Measurements from ENCODE around the gene GIGYF2. TPM values are rescaled to one million over a fixed set of nuclear protein-coding genes. Genes with fewer than 3 reads are reported as not detected.

GIGYF2 gene
- polyA plus RNA-seq, 1 donor = 63.4 TPM

GRCh38 chr2:232800166-232800565 is 103.0 kb downstream of the GIGYF2 start:
- no peaks in the 10 kb centered on the region for H3K4me1 ChIP-seq (ENCODE audit: control insufficient read depth, insufficient read depth, low read length)
- no peaks in the 10 kb centered on the region for H3K9me3 ChIP-seq (ENCODE audit: control insufficient read depth, low read depth, low read length)
- H3K36me3 ChIP-seq (ENCODE audit: control insufficient read depth, insufficient read depth, low read length) = peaks cover 36% of the 10 kb centered on the region
- WGBS (ENCODE audit: insufficient coverage, low lambda C conversion rate) = 83% methylated on average over 2 of the region's 2 CpGs
- H3K27me3 ChIP-seq (ENCODE audit: control insufficient read depth, insufficient read depth, low read length) = no peaks in the 10 kb centered on the region
- H3K4me3 ChIP-seq (ENCODE audit: low read length) = no peak overlapping the region
- no peak overlapping the region for H3K27ac ChIP-seq (ENCODE audit: low read length)
- no peak for DNase-seq

- WGBS (ENCODE audit: insufficient coverage, low lambda C conversion rate) = 100% methylated on average over 1 of the region's 3 CpGs
- H3K36me3 ChIP-seq (ENCODE audit: control insufficient read depth, insufficient read depth, low read length) = peaks cover 29% of the 10 kb centered on the region
- no peaks in the 10 kb centered on the region for H3K4me1 ChIP-seq (ENCODE audit: control insufficient read depth, insufficient read depth, low read length)
- no peak for DNase-seq
- H3K27ac ChIP-seq (ENCODE audit: low read length) = no peak overlapping the region
- H3K9me3 ChIP-seq (ENCODE audit: control insufficient read depth, low read depth, low read length) = no peaks in the 10 kb centered on the region
- H3K27me3 ChIP-seq (ENCODE audit: control insufficient read depth, insufficient read depth, low read length) = no peaks in the 10 kb centered on the region
- no peak overlapping the region for H3K4me3 ChIP-seq (ENCODE audit: low read length)
These were observed 105.0 kb downstream of the GIGYF2 start for GRCh38 chr2:232802091-232802490.

- H3K9me3 ChIP-seq (ENCODE audit: control insufficient read depth, low read depth, low read length) = no peaks in the 10 kb centered on the region
- DNase-seq = no peak
- no peaks in the 10 kb centered on the region for H3K4me1 ChIP-seq (ENCODE audit: control insufficient read depth, insufficient read depth, low read length)
- no peak overlapping the region for H3K27ac ChIP-seq (ENCODE audit: low read length)
- H3K27me3 ChIP-seq (ENCODE audit: control insufficient read depth, insufficient read depth, low read length) = no peaks in the 10 kb centered on the region
- H3K4me3 ChIP-seq (ENCODE audit: low read length) = no peak overlapping the region
- no CpG with 5 or more reads among the region's 5 CpGs for WGBS (ENCODE audit: insufficient coverage, low lambda C conversion rate)
- peaks cover 66% of the 10 kb centered on the region for H3K36me3 ChIP-seq (ENCODE audit: control insufficient read depth, insufficient read depth, low read length)
These were observed 112.4 kb downstream of the GIGYF2 start for GRCh38 chr2:232809349-232810124.

GRCh38 chr2:232810444-232810843 is 113.3 kb downstream of the GIGYF2 start:
- Histone ChIP-seq H3K9me3 (ENCODE audit: control insufficient read depth, low read depth, low read length) (no peaks in the 10 kb centered on the region), H3K27ac (ENCODE audit: low read length) (no peak overlapping the region), H3K27me3 (ENCODE audit: control insufficient read depth, insufficient read depth, low read length) (no peaks in the 10 kb centered on the region), H3K36me3 (ENCODE audit: control insufficient read depth, insufficient read depth, low read length) (peaks cover 75% of the 10 kb centered on the region), H3K4me3 (ENCODE audit: low read length) (no peak overlapping the region), H3K4me1 (ENCODE audit: control insufficient read depth, insufficient read depth, low read length) (no peaks in the 10 kb centered on the region)
- WGBS (ENCODE audit: insufficient coverage, low lambda C conversion rate) = 100% methylated on average over 1 of the region's 1 CpG
- no peak for DNase-seq

- WGBS (ENCODE audit: insufficient coverage, low lambda C conversion rate) = no CpG with 5 or more reads among the region's 3 CpGs
- DNase-seq = no peak
- Histone ChIP-seq H3K9me3 (ENCODE audit: control insufficient read depth, low read depth, low read length) (no peaks in the 10 kb centered on the region), H3K27me3 (ENCODE audit: control insufficient read depth, insufficient read depth, low read length) (no peaks in the 10 kb centered on the region), H3K4me1 (ENCODE audit: control insufficient read depth, insufficient read depth, low read length) (no peaks in the 10 kb centered on the region), H3K36me3 (ENCODE audit: control insufficient read depth, insufficient read depth, low read length) (peaks cover 72% of the 10 kb centered on the region), H3K27ac (ENCODE audit: low read length) (no peak overlapping the region), H3K4me3 (ENCODE audit: low read length) (no peak overlapping the region)
These were observed 118.4 kb downstream of the GIGYF2 start for GRCh38 chr2:232815569-232815968.

DNA sequence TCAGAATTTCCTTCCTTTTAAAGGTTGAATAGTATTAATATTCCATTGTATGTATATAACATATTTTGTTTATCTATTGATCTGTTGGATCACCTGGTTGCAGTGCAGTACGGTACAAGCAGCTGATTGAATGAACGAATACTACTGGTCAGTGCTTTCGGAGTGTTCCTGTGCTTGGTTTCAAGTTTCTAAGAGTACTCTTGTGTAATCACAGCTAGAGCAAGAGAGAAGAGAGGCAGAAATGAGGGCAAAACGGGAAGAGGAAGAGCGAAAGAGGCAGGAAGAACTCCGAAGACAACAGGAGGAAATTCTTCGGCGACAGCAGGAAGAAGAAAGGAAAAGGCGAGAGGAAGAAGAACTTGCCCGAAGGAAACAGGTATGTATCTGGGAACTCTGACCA is 119.5 kb downstream of the GIGYF2 start:
- H3K36me3 ChIP-seq (ENCODE audit: control insufficient read depth, insufficient read depth, low read length) = peaks cover 70% of the 10 kb centered on the region
- WGBS (ENCODE audit: insufficient coverage, low lambda C conversion rate) = 89% methylated on average over 6 of the region's 10 CpGs
- H3K9me3 ChIP-seq (ENCODE audit: control insufficient read depth, low read depth, low read length) = no peaks in the 10 kb centered on the region
- no peak for DNase-seq
- H3K27ac ChIP-seq (ENCODE audit: low read length) = no peak overlapping the region
- no peak overlapping the region for H3K4me3 ChIP-seq (ENCODE audit: low read length)
- no peaks in the 10 kb centered on the region for H3K4me1 ChIP-seq (ENCODE audit: control insufficient read depth, insufficient read depth, low read length)
- H3K27me3 ChIP-seq (ENCODE audit: control insufficient read depth, insufficient read depth, low read length) = no peaks in the 10 kb centered on the region

GRCh38 chr2:232817756-232818155 is 120.6 kb downstream of the GIGYF2 start:
- H3K9me3 ChIP-seq (ENCODE audit: control insufficient read depth, low read depth, low read length) = no peaks in the 10 kb centered on the region
- no peak overlapping the region for H3K4me3 ChIP-seq (ENCODE audit: low read length)
- no peak for DNase-seq
- H3K36me3 ChIP-seq (ENCODE audit: control insufficient read depth, insufficient read depth, low read length) = peaks cover 69% of the 10 kb centered on the region
- H3K27ac ChIP-seq (ENCODE audit: low read length) = no peak overlapping the region
- 80% methylated on average over 2 of the region's 3 CpGs for WGBS (ENCODE audit: insufficient coverage, low lambda C conversion rate)
- no peaks in the 10 kb centered on the region for H3K4me1 ChIP-seq (ENCODE audit: control insufficient read depth, insufficient read depth, low read length)
- H3K27me3 ChIP-seq (ENCODE audit: control insufficient read depth, insufficient read depth, low read length) = no peaks in the 10 kb centered on the region

DNA sequence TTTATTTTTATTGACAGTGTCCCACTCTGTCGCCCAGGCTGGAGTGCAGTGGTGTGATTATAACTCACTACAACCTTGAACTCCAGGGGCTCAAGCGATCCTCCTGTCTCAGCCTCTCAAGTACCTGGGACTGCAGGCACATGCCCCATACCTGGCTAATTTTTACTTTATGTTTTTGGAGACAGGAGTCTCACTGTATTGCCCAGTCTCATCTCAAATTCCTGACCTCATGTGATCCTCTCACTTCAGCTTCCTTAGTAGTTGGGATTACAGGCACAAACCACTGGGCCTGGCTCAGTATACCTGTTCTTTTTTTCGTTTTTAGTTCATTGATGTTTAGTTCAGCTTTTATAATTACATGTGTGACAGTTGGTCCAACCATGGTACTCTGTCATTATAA is 132.9 kb downstream of the GIGYF2 start:
- Histone ChIP-seq H3K36me3 (ENCODE audit: control insufficient read depth, insufficient read depth, low read length) (peaks cover 68% of the 10 kb centered on the region), H3K4me1 (ENCODE audit: control insufficient read depth, insufficient read depth, low read length) (no peaks in the 10 kb centered on the region), H3K4me3 (ENCODE audit: low read length) (no peak overlapping the region), H3K27ac (ENCODE audit: low read length) (no peak overlapping the region), H3K9me3 (ENCODE audit: control insufficient read depth, low read depth, low read length) (no peaks in the 10 kb centered on the region), H3K27me3 (ENCODE audit: control insufficient read depth, insufficient read depth, low read length) (no peaks in the 10 kb centered on the region)
- no peak for DNase-seq
- WGBS (ENCODE audit: insufficient coverage, low lambda C conversion rate) = 90% methylated on average over 1 of the region's 3 CpGs

DNA sequence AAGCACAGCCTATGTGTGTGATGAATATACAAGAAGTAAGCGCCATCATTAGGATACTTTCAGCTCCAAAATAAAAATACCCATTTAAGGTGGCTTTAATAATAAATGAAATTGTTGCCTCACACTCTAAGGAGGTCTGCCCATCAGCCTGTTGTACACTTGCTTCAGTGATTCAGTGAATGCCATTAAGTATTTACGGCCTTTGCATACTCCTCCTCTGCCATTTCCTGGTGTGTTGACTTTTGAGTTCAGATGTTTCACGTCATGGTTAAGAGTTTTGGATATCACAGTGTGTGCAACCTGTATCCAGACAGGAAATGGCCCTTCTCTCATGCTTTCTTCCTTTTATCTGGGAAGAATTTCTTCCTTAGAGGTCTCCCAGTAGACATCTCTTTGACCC is 134.4 kb downstream of the GIGYF2 start:
- peaks cover 69% of the 10 kb centered on the region for H3K36me3 ChIP-seq (ENCODE audit: control insufficient read depth, insufficient read depth, low read length)
- no peaks in the 10 kb centered on the region for H3K4me1 ChIP-seq (ENCODE audit: control insufficient read depth, insufficient read depth, low read length)
- no peak for DNase-seq
- H3K27ac ChIP-seq (ENCODE audit: low read length) = no peak overlapping the region
- H3K27me3 ChIP-seq (ENCODE audit: control insufficient read depth, insufficient read depth, low read length) = no peaks in the 10 kb centered on the region
- no peaks in the 10 kb centered on the region for H3K9me3 ChIP-seq (ENCODE audit: control insufficient read depth, low read depth, low read length)
- H3K4me3 ChIP-seq (ENCODE audit: low read length) = no peak overlapping the region
- no CpG with 5 or more reads among the region's 3 CpGs for WGBS (ENCODE audit: insufficient coverage, low lambda C conversion rate)

DNA sequence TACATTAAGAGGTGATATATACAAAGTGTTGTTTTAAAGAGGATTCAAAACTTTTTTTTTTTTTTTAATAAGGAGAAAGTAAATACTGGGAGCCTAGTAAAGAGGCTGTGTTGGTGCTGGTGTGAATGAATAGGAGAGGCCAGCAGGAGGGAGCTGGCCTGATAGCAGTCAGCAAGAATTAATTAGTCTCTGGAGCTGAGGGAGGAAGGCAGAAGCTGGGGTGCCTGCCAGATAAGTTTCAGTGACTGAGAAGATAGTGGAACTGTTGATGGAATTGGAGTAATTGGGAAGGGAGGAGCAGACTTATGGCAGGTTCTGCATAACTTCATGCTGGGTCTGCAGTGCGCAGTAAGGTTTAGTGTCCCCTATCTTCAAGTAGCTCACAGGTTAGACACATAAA is 136.7 kb downstream of the GIGYF2 start:
- Histone ChIP-seq H3K27me3 (ENCODE audit: control insufficient read depth, insufficient read depth, low read length) (no peaks in the 10 kb centered on the region), H3K4me1 (ENCODE audit: control insufficient read depth, insufficient read depth, low read length) (peaks cover 6% of the 10 kb centered on the region), H3K36me3 (ENCODE audit: control insufficient read depth, insufficient read depth, low read length) (peaks cover 76% of the 10 kb centered on the region), H3K4me3 (ENCODE audit: low read length) (no peak overlapping the region), H3K9me3 (ENCODE audit: control insufficient read depth, low read depth, low read length) (no peaks in the 10 kb centered on the region), H3K27ac (ENCODE audit: low read length) (no peak overlapping the region)
- no peak for DNase-seq
- WGBS (ENCODE audit: insufficient coverage, low lambda C conversion rate) = 100% methylated on average over 1 of the region's 1 CpG

DNA sequence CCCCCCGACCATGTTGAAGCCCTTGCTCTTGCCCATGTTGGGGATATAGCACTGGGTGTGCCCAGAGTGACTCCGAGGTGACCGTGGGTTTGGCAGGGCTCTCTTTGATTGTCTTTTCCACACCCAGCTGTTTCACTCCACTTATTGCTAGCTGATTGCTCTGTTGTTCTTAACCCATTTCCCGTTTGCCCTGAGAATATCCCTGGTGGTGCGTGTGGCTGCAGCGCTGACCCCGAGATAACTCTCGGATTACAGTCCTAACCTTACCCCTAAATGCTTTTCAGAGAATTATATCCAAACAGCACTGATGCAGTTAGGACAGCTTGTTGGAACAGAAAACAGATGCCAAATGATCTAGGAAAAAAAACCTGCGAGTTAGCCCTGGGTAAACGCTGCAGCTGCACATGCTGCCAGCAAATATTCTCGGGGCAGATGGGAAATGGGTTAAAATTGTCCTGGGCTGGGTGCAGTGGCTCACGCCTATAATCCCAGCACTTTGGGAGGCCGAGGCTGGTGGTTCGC is 138.6 kb downstream of the GIGYF2 start:
- no peak for DNase-seq
- no peaks in the 10 kb centered on the region for H3K9me3 ChIP-seq (ENCODE audit: control insufficient read depth, low read depth, low read length)
- no CpG with 5 or more reads among the region's 14 CpGs for WGBS (ENCODE audit: insufficient coverage, low lambda C conversion rate)
- no peak overlapping the region for H3K27ac ChIP-seq (ENCODE audit: low read length)
- no peaks in the 10 kb centered on the region for H3K27me3 ChIP-seq (ENCODE audit: control insufficient read depth, insufficient read depth, low read length)
- H3K4me1 ChIP-seq (ENCODE audit: control insufficient read depth, insufficient read depth, low read length) = peaks cover 6% of the 10 kb centered on the region
- H3K36me3 ChIP-seq (ENCODE audit: control insufficient read depth, insufficient read depth, low read length) = peaks cover 79% of the 10 kb centered on the region
- H3K4me3 ChIP-seq (ENCODE audit: low read length) = no peak overlapping the region

All from large intestine (tissue), 3 donors.